Endothelial cell of umbilical vein (primary cell): ENCODE data around the gene DHX30.

Source experiments
- CTCF ChIP-seq, 2 donors: IDR thresholded peaks; 1 replicate in 1 of 2; 2 replicates in 1 of 2; pipeline ENCODE4 v1.5.1; 2011; ENCODE audit warnings: low read length in 2 of 2, mild to moderate bottlenecking in 2 of 2, moderate library complexity in 2 of 2, control low read depth in 1 of 2, inconsistent platforms in 1 of 2, low read depth in 1 of 2; ENCODE audit not compliant: insufficient read depth in 1 of 2; ENCODE audit errors: extremely low read depth in 1 of 2
- EZH2 ChIP-seq: IDR thresholded peaks from 2 replicates; pipeline ENCODE4 v1.6.1; 2012; ENCODE audit warnings: borderline replicate concordance, low read depth, mild to moderate bottlenecking, moderate library complexity, low read length, inconsistent platforms; ENCODE audit not compliant: severe bottlenecking
- JUN ChIP-seq: IDR thresholded peaks from 2 replicates; pipeline ENCODE4 v1.6.1; 2011; ENCODE audit warnings: borderline replicate concordance, low read depth; ENCODE audit not compliant: insufficient read length, insufficient read depth
- MAX ChIP-seq: IDR thresholded peaks from 2 replicates; pipeline ENCODE4 v1.6.1; 2011; ENCODE audit not compliant: insufficient read depth, insufficient read length
- POLR2A ChIP-seq: IDR thresholded peaks from 2 replicates; pipeline ENCODE4 v1.6.1; 2012; ENCODE audit warnings: low read depth, mild to moderate bottlenecking, control low read depth, low read length
- POLR2AphosphoS5 ChIP-seq: IDR thresholded peaks from 2 replicates; pipeline ENCODE4 v1.6.1; 2012; ENCODE audit warnings: low read depth, mild to moderate bottlenecking, control low read depth, low read length, moderate library complexity; ENCODE audit not compliant: insufficient read depth

DNA sequence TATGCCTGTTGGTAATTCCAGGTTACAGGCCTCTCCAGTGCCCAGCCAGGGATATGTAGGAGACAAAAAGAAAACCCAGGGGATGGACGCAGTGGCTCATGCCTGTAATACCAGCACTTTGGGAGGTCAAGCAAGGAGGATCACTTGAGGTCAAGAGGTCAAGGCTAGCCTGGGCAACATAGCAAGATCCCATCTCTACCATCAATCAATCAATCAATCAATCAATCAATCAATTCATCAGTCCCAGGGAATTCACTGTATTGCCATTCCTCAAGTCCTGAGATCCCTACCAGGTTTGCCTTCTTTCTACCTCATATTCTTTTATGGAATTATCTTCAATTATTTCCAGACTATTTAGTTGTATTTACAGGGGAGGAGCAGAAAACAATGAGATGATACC lies 82.2 kb downstream of the DHX30 start:
- TF ChIP-seq CTCF (IDR thresholded peaks at IDR 0.05; ENCODE audit: extremely low read depth in 1 of 2, insufficient read depth in 1 of 2, low read depth in 1 of 2, low read length in 2 of 2) (no peak), POLR2A (no peak), MAX (no peak), EZH2 (no peak), JUN (no peak), POLR2AphosphoS5 (no peak)
